Neural progenitor cell (in vitro differentiated cells): Measurements from ENCODE around the gene PLA2G4B.

Experiments
- EZH2 ChIP-seq: fragments of 200-600 bp; sonication (generic); IDR thresholded peaks from 2 replicates; pipeline ENCODE4 v1.6.1; 2017; ENCODE audit warnings: antibody characterized with exemption, mild to moderate bottlenecking, moderate library complexity
- TF ChIP-seq, protein P1 (sequence below): fragments of 200-600 bp; sonication (generic); IDR thresholded peaks from 2 replicates; pipeline ENCODE4 v1.5.1; 2017; ENCODE audit warnings: antibody characterized with exemption, mild to moderate bottlenecking

DNA sequence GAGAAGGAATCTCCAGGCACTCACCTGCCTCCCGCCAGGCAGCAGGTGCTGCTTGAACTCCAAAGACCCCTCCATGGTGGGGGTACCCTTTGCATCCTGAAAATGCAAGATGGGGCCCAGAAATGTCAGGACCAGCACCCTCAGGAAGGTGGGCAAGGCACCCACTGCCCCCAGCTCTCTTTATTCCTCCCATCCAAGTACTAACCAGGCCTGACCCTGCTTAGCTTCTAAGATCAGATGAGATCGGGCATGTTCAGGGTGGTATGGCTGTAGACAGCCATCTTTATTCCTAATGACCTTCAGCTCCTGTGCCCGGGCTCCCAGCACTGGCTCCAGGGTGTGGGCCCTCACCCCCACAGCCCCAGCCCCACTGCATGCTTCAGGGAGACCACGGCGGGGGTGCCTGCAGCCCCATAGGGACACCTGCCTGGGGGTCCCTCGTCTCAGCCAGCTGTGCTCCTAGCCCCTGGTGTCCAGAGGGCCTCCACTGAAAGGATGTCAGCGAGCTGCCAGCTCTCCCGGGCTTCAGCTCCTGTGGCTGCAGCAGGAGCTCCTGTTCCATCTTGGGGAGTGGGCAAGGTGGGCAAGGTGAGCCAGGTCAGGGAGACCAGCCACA is 13.2 kb downstream of the PLA2G4B start:
- TF ChIP-seq, protein P1, sequence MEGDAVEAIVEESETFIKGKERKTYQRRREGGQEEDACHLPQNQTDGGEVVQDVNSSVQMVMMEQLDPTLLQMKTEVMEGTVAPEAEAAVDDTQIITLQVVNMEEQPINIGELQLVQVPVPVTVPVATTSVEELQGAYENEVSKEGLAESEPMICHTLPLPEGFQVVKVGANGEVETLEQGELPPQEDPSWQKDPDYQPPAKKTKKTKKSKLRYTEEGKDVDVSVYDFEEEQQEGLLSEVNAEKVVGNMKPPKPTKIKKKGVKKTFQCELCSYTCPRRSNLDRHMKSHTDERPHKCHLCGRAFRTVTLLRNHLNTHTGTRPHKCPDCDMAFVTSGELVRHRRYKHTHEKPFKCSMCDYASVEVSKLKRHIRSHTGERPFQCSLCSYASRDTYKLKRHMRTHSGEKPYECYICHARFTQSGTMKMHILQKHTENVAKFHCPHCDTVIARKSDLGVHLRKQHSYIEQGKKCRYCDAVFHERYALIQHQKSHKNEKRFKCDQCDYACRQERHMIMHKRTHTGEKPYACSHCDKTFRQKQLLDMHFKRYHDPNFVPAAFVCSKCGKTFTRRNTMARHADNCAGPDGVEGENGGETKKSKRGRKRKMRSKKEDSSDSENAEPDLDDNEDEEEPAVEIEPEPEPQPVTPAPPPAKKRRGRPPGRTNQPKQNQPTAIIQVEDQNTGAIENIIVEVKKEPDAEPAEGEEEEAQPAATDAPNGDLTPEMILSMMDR = no peak
- TF ChIP-seq EZH2 = no peak
